Mesenchymal stem cell (in vitro differentiated cells and primary cell): ENCODE measurements around the gene PKP4.

Experiments
- DNase-seq: peaks from one replicate; pipeline ENCODE4 v3.0.0-alpha.2; 2013
- H2AFZ ChIP-seq: one replicate; pipeline ENCODE4 v1.6.1; 2013; ENCODE audit warnings: low read depth, mild to moderate bottlenecking, control low read depth, inconsistent platforms, low read length, moderate library complexity
- H2AK5ac ChIP-seq: 2 replicates; pipeline ENCODE4 v1.6.1; 2013; ENCODE audit warnings: low read length, moderate library complexity, mild to moderate bottlenecking, inconsistent platforms; ENCODE audit not compliant: severe bottlenecking
- H2BK120ac ChIP-seq: one replicate; pipeline ENCODE4 v1.6.1; 2013; ENCODE audit warnings: low read depth, mild to moderate bottlenecking, inconsistent platforms, low read length, moderate library complexity
- H2BK12ac ChIP-seq, 2 experiments: one replicate each; pipeline ENCODE4 v1.6.1; 2013; ENCODE audit warnings: inconsistent platforms in 2 of 2, low read length in 2 of 2, mild to moderate bottlenecking in 2 of 2, moderate library complexity in 2 of 2, control low read depth in 1 of 2
- H2BK15ac ChIP-seq: one replicate; pipeline ENCODE4 v1.6.1; 2013; ENCODE audit warnings: mild to moderate bottlenecking, low read depth, inconsistent platforms; ENCODE audit not compliant: poor library complexity, severe bottlenecking
- H2BK5ac ChIP-seq: 2 replicates; pipeline ENCODE4 v1.6.1; 2013; ENCODE audit warnings: low read depth, mild to moderate bottlenecking, low read length, control low read depth, inconsistent platforms; ENCODE audit not compliant: poor library complexity, severe bottlenecking
- H3K14ac ChIP-seq, 2 experiments: one replicate each; pipeline ENCODE4 v1.6.1; 2013; ENCODE audit warnings: inconsistent platforms in 2 of 2, low read length in 2 of 2, control low read depth in 1 of 2, mild to moderate bottlenecking in 1 of 2, moderate library complexity in 1 of 2
- H3K18ac ChIP-seq, 2 experiments: one replicate each; pipeline ENCODE4 v1.6.1; 2013; ENCODE audit warnings: inconsistent platforms in 2 of 2, low read length in 2 of 2, control low read depth in 1 of 2, low read depth in 1 of 2, mild to moderate bottlenecking in 1 of 2
- H3K23ac ChIP-seq, 2 experiments: one replicate each; pipeline ENCODE4 v1.6.1; 2013; ENCODE audit warnings: inconsistent platforms in 2 of 2, low read length in 2 of 2, mild to moderate bottlenecking in 2 of 2, moderate library complexity in 2 of 2, control low read depth in 1 of 2
- H3K27ac ChIP-seq: 2 replicates; pipeline ENCODE4 v1.5.1; 2013; ENCODE audit warnings: mild to moderate bottlenecking, moderate library complexity, low read length, control low read depth, inconsistent platforms; ENCODE audit not compliant: poor library complexity, severe bottlenecking
- H3K27me3 ChIP-seq, 2 experiments: 2 replicates each; pipeline versions ENCODE4 v1.6.1 to v1.7.0; 2013; ENCODE audit warnings: low read length in 2 of 2, mild to moderate bottlenecking in 2 of 2, moderate library complexity in 2 of 2, control low read depth in 1 of 2, inconsistent platforms in 1 of 2; ENCODE audit not compliant: control insufficient read depth in 1 of 2, insufficient read depth in 1 of 2
- H3K36me3 ChIP-seq, 2 experiments: 2 replicates each; pipeline versions ENCODE4 v1.6.1 to v1.7.0; 2013; ENCODE audit warnings: low read length in 2 of 2, control low read depth in 1 of 2, inconsistent platforms in 1 of 2, low read depth in 1 of 2, mild to moderate bottlenecking in 1 of 2; ENCODE audit not compliant: insufficient read depth in 2 of 2, control insufficient read depth in 1 of 2
- H3K4ac ChIP-seq, 2 experiments: one replicate each; pipeline ENCODE4 v1.6.1; 2013; ENCODE audit warnings: inconsistent platforms in 2 of 2, low read length in 2 of 2, mild to moderate bottlenecking in 2 of 2, moderate library complexity in 2 of 2, control low read depth in 1 of 2, low read depth in 1 of 2
- H3K4me1 ChIP-seq: 2 replicates; pipeline ENCODE4 v1.6.1; 2013; ENCODE audit warnings: low read depth, low read length, control low read depth; ENCODE audit not compliant: control insufficient read depth, insufficient read depth
- H3K4me2 ChIP-seq: 2 replicates; pipeline ENCODE4 v1.6.1; 2013; ENCODE audit warnings: low read length, mild to moderate bottlenecking, inconsistent platforms; ENCODE audit not compliant: poor library complexity, severe bottlenecking
- H3K4me3 ChIP-seq, 2 experiments: 2 replicates each; pipeline versions ENCODE4 v1.5.1 to v1.7.0; 2013; ENCODE audit warnings: low read length in 2 of 2, mild to moderate bottlenecking in 2 of 2, control low read depth in 1 of 2, low read depth in 1 of 2; ENCODE audit not compliant: insufficient read depth in 1 of 2
- H3K79me1 ChIP-seq: replicated peaks from 2 replicates; pipeline ENCODE4 v1.6.1; 2013; ENCODE audit warnings: mild to moderate bottlenecking, control low read depth, low read length, inconsistent platforms; ENCODE audit not compliant: poor library complexity, severe bottlenecking
- H3K9ac ChIP-seq: 2 replicates; pipeline ENCODE4 v1.7.0; 2013; ENCODE audit warnings: mild to moderate bottlenecking, low read length, moderate library complexity
- H3K9me3 ChIP-seq: 2 replicates; pipeline ENCODE4 v1.7.0; 2013; ENCODE audit warnings: mild to moderate bottlenecking, low read length; ENCODE audit not compliant: control insufficient read depth
- H4K8ac ChIP-seq: one replicate; pipeline ENCODE4 v1.6.1; 2013; ENCODE audit warnings: inconsistent platforms, mild to moderate bottlenecking, low read length, moderate library complexity
- H4K91ac ChIP-seq: one replicate; pipeline ENCODE4 v1.6.1; 2013; ENCODE audit warnings: mild to moderate bottlenecking, low read length, inconsistent platforms
- WGBS: methylation state at CpG from one replicate; pipeline ENCODE4 v1.1.7; 2013; ENCODE audit warnings: mixed read lengths; 5-methylcytosine and 5-hydroxymethylcytosine counted together

The PKP4 gene

GRCh38 chr2:158662421-158662820 lies 205.7 kb downstream of the PKP4 start:
- H3K4me1 ChIP-seq = peaks cover 5% of the 10 kb centered on the region
- H2BK120ac ChIP-seq = no peak overlapping the region
- H3K27ac ChIP-seq = no peak overlapping the region
- no peak overlapping the region for H2AFZ ChIP-seq
- H3K14ac ChIP-seq = no peak overlapping the region
- no peak overlapping the region for H3K23ac ChIP-seq
- H4K91ac ChIP-seq = no peak overlapping the region
- no peak overlapping the region for H3K18ac ChIP-seq
- no peak overlapping the region for H3K4me3 ChIP-seq
- DNase-seq = no peak
- peaks cover 11% of the 10 kb centered on the region for H3K79me1 ChIP-seq
- no peaks in the 10 kb centered on the region for H3K9me3 ChIP-seq
- H2BK15ac ChIP-seq = no peak overlapping the region
- H3K9ac ChIP-seq = no peak overlapping the region
- no peak overlapping the region for H2BK5ac ChIP-seq
- H3K4ac ChIP-seq = no peak overlapping the region
- WGBS = 94% methylated on average over 3 of the region's 6 CpGs
- no peak overlapping the region for H2BK12ac ChIP-seq
- peaks cover 27 to 41% of the 10 kb centered on the region in 2 experiments for H3K36me3 ChIP-seq
- H3K27me3 ChIP-seq = no peaks in the 10 kb centered on the region
- no peak overlapping the region for H3K4me2 ChIP-seq
- H4K8ac ChIP-seq = no peak overlapping the region
- no peak overlapping the region for H2AK5ac ChIP-seq

GRCh38 chr2:158663796-158664195 lies 207.0 kb downstream of the PKP4 start:
- Histone ChIP-seq H2BK5ac (no peak overlapping the region), H3K4me1 (peaks cover 5% of the 10 kb centered on the region), H3K4ac (no peak overlapping the region), H3K27ac (no peak overlapping the region), H3K14ac (no peak overlapping the region), H3K36me3 (peaks cover 27 to 39% of the 10 kb centered on the region in 2 experiments), H2BK12ac (no peak overlapping the region), H3K27me3 (no peaks in the 10 kb centered on the region), H3K4me2 (no peak overlapping the region), H2AK5ac (no peak overlapping the region), H3K18ac (no peak overlapping the region), H2AFZ (no peak overlapping the region), H2BK15ac (no peak overlapping the region), H3K23ac (no peak overlapping the region), H3K79me1 (peaks cover 11% of the 10 kb centered on the region), H3K9ac (no peak overlapping the region), H4K91ac (no peak overlapping the region), H4K8ac (no peak overlapping the region), H3K4me3 (no peak overlapping the region), H3K9me3 (no peaks in the 10 kb centered on the region), H2BK120ac (no peak overlapping the region)
- DNase-seq = no peak
- WGBS = 95% methylated on average over 6 of the region's 6 CpGs

GRCh38 chr2:158664987-158665386 lies 208.2 kb downstream of the PKP4 start:
- Histone ChIP-seq H3K18ac (no peak overlapping the region), H3K36me3 (peaks cover 27 to 39% of the 10 kb centered on the region in 2 experiments), H3K27me3 (no peaks in the 10 kb centered on the region), H3K23ac (no peak overlapping the region), H3K4me3 (no peak overlapping the region), H2BK5ac (no peak overlapping the region), H3K4me2 (no peak overlapping the region), H3K4me1 (peaks cover 2% of the 10 kb centered on the region), H2BK15ac (no peak overlapping the region), H3K27ac (no peak overlapping the region), H4K91ac (no peak overlapping the region), H3K14ac (no peak overlapping the region), H3K4ac (no peak overlapping the region), H2AK5ac (no peak overlapping the region), H3K9ac (peak overlapping the region; percentile 13), H3K79me1 (peaks cover 9% of the 10 kb centered on the region), H2BK12ac (no peak overlapping the region), H2AFZ (no peak overlapping the region), H4K8ac (no peak overlapping the region), H3K9me3 (no peaks in the 10 kb centered on the region), H2BK120ac (no peak overlapping the region)
- WGBS = 93% methylated on average over 3 of the region's 3 CpGs
- DNase-seq = peak; percentile 22

- Histone ChIP-seq H3K4me1 (peaks cover 2% of the 10 kb centered on the region), H2BK12ac (no peak overlapping the region), H4K8ac (no peak overlapping the region), H2BK120ac (no peak overlapping the region), H2AFZ (no peak overlapping the region), H4K91ac (no peak overlapping the region), H2BK15ac (no peak overlapping the region), H3K4me2 (no peak overlapping the region), H2AK5ac (no peak overlapping the region), H3K4ac (no peak overlapping the region), H3K36me3 (peaks cover 33 to 42% of the 10 kb centered on the region in 2 experiments), H3K9ac (peak overlapping the region; percentile 13), H3K27me3 (no peaks in the 10 kb centered on the region), H2BK5ac (no peak overlapping the region), H3K23ac (no peak overlapping the region), H3K79me1 (peaks cover 11% of the 10 kb centered on the region), H3K4me3 (no peak overlapping the region), H3K9me3 (no peaks in the 10 kb centered on the region), H3K27ac (no peak overlapping the region), H3K18ac (no peak overlapping the region), H3K14ac (no peak overlapping the region)
- DNase-seq = peak; percentile 54
- WGBS = 80% methylated on average over 4 of the region's 5 CpGs
Observed at GRCh38 chr2:158665536-158666302, 209.0 kb downstream of the PKP4 start.
